MM.1S (cell line): ENCODE results near the gene ABCA13.

Experiments
- DNase-seq: peaks from one replicate; pipeline ENCODE4 v3.0.0-alpha.2; 2015
- H2AFZ ChIP-seq: fragments of 300-600 bp; sonication (generic); 2 replicates; pipeline ENCODE4 v1.6.0; 2016; ENCODE audit warnings: antibody characterized with exemption, low read length
- H3F3A ChIP-seq: fragments of 300-600 bp; sonication (generic); 2 replicates; pipeline ENCODE4 v1.6.1; 2016; ENCODE audit warnings: mild to moderate bottlenecking, antibody characterized with exemption, low read length, moderate library complexity, mixed read lengths; ENCODE audit not compliant: insufficient read depth
- H3K27ac ChIP-seq: fragments of 300-600 bp; sonication (generic); 2 replicates; pipeline ENCODE4 v1.5.1; 2016; ENCODE audit warnings: mild to moderate bottlenecking, low read length
- H3K27me3 ChIP-seq: fragments of 300-600 bp; sonication (generic); replicated peaks from 2 replicates; pipeline ENCODE4 v1.6.0; 2016; ENCODE audit warnings: low read length; ENCODE audit not compliant: insufficient read depth
- H3K36me3 ChIP-seq: fragments of 300-600 bp; sonication (generic); replicated peaks from 2 replicates; pipeline ENCODE4 v1.6.1; 2016; ENCODE audit warnings: mild to moderate bottlenecking, low read length, mixed read lengths; ENCODE audit not compliant: insufficient read depth
- H3K4me1 ChIP-seq: fragments of 300-600 bp; sonication (generic); 2 replicates; pipeline ENCODE4 v1.6.1; 2016; ENCODE audit warnings: low read length, mixed read lengths
- H3K4me2 ChIP-seq: fragments of 300-600 bp; sonication (generic); 2 replicates; pipeline ENCODE4 v1.6.0; 2016; ENCODE audit warnings: low read depth, low read length
- H3K4me3 ChIP-seq: fragments of 300-600 bp; sonication (generic); 2 replicates; pipeline ENCODE4 v1.5.1; 2016; ENCODE audit warnings: low read length, mixed read lengths
- H3K79me2 ChIP-seq: fragments of 300-600 bp; sonication (generic); 2 replicates; pipeline ENCODE4 v1.6.1; 2016; ENCODE audit warnings: mixed run types, low read length, mixed read lengths
- H3K9ac ChIP-seq: fragments of 300-600 bp; sonication (generic); 2 replicates; pipeline ENCODE4 v1.6.1; 2016; ENCODE audit warnings: low read length, mixed read lengths
- H3K9me2 ChIP-seq: fragments of 300-600 bp; sonication (generic); replicated peaks from 2 replicates; pipeline ENCODE4 v1.6.1; 2016; ENCODE audit warnings: mild to moderate bottlenecking, low read length, mixed read lengths; ENCODE audit not compliant: insufficient read depth
- H3K9me3 ChIP-seq: fragments of 300-600 bp; sonication (generic); replicated peaks from 2 replicates; pipeline ENCODE4 v1.6.1; 2016; ENCODE audit warnings: mild to moderate bottlenecking, low read length, mixed read lengths; ENCODE audit not compliant: insufficient read depth
- H4K20me1 ChIP-seq: fragments of 300-600 bp; sonication (generic); 2 replicates; pipeline ENCODE4 v1.6.1; 2016; ENCODE audit warnings: mild to moderate bottlenecking, low read length, moderate library complexity, mixed read lengths; ENCODE audit not compliant: insufficient read depth
- EZH2 ChIP-seq: fragments of 300-600 bp; sonication (generic); optimal IDR thresholded peaks from 2 replicates; pipeline ENCODE3; 2017; ENCODE audit warnings: low read depth, mild to moderate bottlenecking, antibody characterized with exemption, low read length, mixed read lengths
- EZH2phosphoT487 ChIP-seq: fragments of 300-600 bp; sonication (generic); IDR thresholded peaks from 2 replicates; pipeline ENCODE4 v1.6.1; 2018; ENCODE audit warnings: antibody characterized with exemption, low read length
- TF ChIP-seq, protein P1 (sequence below): fragments of 300-600 bp; sonication (generic); IDR thresholded peaks from 2 replicates; pipeline ENCODE4 v1.5.1; 2016; ENCODE audit warnings: antibody characterized with exemption, low read length, mixed read lengths

The ABCA13 gene

DNA sequence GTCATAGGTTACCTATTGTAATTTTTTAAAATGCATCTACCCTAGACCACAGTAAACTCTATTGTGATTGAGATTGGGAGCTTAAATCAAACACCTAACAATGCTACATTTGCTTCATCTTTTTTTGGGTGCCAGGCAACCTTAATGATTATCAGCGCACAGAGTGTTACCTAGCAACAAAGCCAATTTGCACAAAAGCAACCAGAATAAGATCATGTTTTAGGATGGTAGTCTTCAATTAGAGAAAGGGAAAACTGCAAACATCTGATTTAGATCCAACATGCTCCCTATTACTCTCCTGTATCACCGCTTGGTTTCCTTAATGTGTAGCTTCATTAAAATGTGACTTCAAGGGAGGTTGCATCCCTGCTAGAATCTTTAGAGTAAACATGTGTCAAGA is 226.9 kb downstream of the ABCA13 start:
- Histone ChIP-seq H3K9me3 (no peaks in the 10 kb centered on the region), H3F3A (no peaks in the 10 kb centered on the region), H3K4me1 (no peaks in the 10 kb centered on the region), H3K4me3 (no peak overlapping the region), H3K36me3 (no peaks in the 10 kb centered on the region), H3K4me2 (no peak overlapping the region), H4K20me1 (no peaks in the 10 kb centered on the region), H3K9ac (no peak overlapping the region), H2AFZ (no peak overlapping the region), H3K79me2 (no peaks in the 10 kb centered on the region), H3K9me2 (no peaks in the 10 kb centered on the region), H3K27ac (no peak overlapping the region), H3K27me3 (no peaks in the 10 kb centered on the region)
- DNase-seq: no peak
- TF ChIP-seq, protein P1, sequence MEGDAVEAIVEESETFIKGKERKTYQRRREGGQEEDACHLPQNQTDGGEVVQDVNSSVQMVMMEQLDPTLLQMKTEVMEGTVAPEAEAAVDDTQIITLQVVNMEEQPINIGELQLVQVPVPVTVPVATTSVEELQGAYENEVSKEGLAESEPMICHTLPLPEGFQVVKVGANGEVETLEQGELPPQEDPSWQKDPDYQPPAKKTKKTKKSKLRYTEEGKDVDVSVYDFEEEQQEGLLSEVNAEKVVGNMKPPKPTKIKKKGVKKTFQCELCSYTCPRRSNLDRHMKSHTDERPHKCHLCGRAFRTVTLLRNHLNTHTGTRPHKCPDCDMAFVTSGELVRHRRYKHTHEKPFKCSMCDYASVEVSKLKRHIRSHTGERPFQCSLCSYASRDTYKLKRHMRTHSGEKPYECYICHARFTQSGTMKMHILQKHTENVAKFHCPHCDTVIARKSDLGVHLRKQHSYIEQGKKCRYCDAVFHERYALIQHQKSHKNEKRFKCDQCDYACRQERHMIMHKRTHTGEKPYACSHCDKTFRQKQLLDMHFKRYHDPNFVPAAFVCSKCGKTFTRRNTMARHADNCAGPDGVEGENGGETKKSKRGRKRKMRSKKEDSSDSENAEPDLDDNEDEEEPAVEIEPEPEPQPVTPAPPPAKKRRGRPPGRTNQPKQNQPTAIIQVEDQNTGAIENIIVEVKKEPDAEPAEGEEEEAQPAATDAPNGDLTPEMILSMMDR: no peak
- no peak for TF ChIP-seq EZH2

DNA sequence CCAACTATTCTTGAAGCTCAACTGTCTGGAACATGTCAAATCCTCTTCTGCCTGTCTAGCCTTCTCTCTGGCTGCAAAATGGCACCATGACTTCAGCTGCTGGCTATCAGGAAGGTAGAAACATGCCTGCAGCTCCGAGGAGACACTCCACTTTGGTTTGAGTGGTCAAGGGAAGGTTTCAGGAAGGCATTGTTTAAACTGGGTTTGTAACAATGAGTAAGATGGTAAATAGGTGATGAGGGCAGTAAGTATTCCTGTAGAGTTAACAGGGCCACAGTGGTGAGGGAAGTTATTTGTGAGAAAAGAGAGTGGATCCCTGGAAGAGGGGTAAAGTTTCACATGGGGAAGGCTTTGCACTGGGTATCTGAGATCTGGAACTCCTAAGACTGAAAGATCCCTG is 231.5 kb downstream of the ABCA13 start:
- Histone ChIP-seq H3F3A (no peaks in the 10 kb centered on the region), H3K79me2 (no peaks in the 10 kb centered on the region), H3K9me3 (no peaks in the 10 kb centered on the region), H3K4me1 (no peaks in the 10 kb centered on the region), H3K9ac (no peak overlapping the region), H3K36me3 (no peaks in the 10 kb centered on the region), H3K4me2 (no peak overlapping the region), H4K20me1 (no peaks in the 10 kb centered on the region), H3K4me3 (no peak overlapping the region), H3K27me3 (no peaks in the 10 kb centered on the region), H2AFZ (no peak overlapping the region), H3K27ac (no peak overlapping the region), H3K9me2 (no peaks in the 10 kb centered on the region)
- no peak for TF ChIP-seq EZH2
- TF ChIP-seq, protein P1: no peak
- TF ChIP-seq EZH2phosphoT487: no peak
- no peak for DNase-seq

DNA sequence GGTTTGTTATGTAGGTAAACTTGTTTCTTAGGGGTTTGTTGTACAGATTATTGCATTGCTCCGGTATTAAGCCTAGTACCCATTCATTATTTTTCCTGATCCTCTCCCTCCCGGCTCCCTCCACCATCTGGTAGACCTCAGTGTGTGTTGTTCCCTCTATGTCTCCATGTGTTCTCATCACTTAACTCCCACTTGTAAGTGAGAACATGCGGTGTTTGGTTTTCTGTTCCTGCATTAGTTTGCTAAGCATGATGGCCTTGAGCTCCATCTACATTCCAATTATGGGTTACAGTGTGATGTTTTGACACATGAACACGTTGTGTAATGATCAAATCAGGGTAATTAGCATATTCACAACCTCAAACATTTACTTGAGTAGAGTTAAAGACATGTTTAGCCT is 237.5 kb downstream of the ABCA13 start:
- no peak for DNase-seq
- TF ChIP-seq EZH2: no peak
- Histone ChIP-seq H3K36me3 (no peaks in the 10 kb centered on the region), H3K4me2 (no peak overlapping the region), H3F3A (no peaks in the 10 kb centered on the region), H3K4me1 (no peaks in the 10 kb centered on the region), H3K9ac (no peak overlapping the region), H3K9me2 (no peaks in the 10 kb centered on the region), H2AFZ (no peak overlapping the region), H3K4me3 (no peak overlapping the region), H3K27ac (no peak overlapping the region), H3K9me3 (no peaks in the 10 kb centered on the region), H3K27me3 (no peaks in the 10 kb centered on the region), H4K20me1 (no peaks in the 10 kb centered on the region), H3K79me2 (no peaks in the 10 kb centered on the region)

DNA sequence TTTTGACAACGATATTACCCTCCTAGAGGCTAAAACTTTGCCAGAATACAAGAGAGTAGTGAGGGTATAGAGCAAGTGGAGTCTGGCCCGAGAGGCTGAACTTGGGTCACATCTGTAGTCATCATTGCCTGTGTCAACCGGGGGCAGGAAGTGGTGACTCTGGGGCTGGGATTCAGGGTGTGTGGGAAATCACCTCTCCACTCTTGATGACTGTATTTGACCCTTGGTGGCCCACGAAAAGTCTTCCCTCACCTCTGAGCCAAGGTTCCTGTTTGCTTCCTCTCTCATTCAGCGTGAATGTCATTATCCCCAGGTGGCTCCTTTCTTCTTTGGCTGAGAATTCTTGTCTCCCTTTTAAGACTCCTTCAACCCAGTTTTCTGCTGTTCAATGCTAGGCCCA is 240.4 kb downstream of the ABCA13 start:
- H3F3A ChIP-seq: no peaks in the 10 kb centered on the region
- no peaks in the 10 kb centered on the region for H3K9me2 ChIP-seq
- H3K36me3 ChIP-seq: no peaks in the 10 kb centered on the region
- no peak overlapping the region for H3K9ac ChIP-seq
- H3K4me3 ChIP-seq: no peak overlapping the region
- no peak overlapping the region for H3K4me2 ChIP-seq
- H3K27me3 ChIP-seq: no peaks in the 10 kb centered on the region
- no peak overlapping the region for H2AFZ ChIP-seq
- H4K20me1 ChIP-seq: no peaks in the 10 kb centered on the region
- H3K79me2 ChIP-seq: no peaks in the 10 kb centered on the region
- H3K4me1 ChIP-seq: no peaks in the 10 kb centered on the region
- TF ChIP-seq, protein P1: no peak
- TF ChIP-seq EZH2phosphoT487 (no peak), EZH2 (no peak)
- no peak overlapping the region for H3K27ac ChIP-seq
- H3K9me3 ChIP-seq: no peaks in the 10 kb centered on the region
- DNase-seq: no peak
